GM21529 (cell line): Measurements from ENCODE around the gene TRIO.

Experiments used
- ATAC-seq: cut with Tn5 transposase; IDR thresholded peaks from one replicate; pipeline ENCODE4 v1.9.1; 2021; ENCODE audit not compliant: unreplicated experiment

Gene TRIO

DNA sequence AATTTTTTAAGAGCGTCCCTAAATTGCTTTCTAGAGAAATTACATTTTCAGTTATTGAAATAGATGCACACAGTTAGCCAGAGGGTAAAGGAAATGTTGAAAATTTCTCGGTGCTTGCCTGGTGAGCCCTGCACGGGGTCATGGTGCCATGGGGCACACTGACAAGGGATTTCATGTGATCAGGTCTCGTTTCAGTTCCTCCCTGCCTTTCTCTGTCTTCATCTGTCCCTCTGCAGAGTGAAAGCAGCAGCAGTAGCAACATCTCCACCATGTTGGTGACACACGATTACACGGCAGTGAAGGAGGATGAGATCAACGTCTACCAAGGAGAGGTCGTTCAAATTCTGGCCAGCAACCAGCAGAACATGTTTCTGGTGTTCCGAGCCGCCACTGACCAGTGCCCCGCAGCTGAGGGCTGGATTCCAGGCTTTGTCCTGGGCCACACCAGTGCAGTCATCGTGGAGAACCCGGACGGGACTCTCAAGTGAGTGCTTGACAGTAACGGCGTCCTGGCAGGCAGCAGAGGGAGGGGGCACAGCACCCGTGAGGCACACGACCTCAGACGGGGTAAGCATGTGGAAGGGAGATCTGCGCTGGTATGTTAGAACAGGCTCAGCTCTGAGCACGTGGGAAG is 349.3 kb downstream of the TRIO start:
- no peak for ATAC-seq

DNA sequence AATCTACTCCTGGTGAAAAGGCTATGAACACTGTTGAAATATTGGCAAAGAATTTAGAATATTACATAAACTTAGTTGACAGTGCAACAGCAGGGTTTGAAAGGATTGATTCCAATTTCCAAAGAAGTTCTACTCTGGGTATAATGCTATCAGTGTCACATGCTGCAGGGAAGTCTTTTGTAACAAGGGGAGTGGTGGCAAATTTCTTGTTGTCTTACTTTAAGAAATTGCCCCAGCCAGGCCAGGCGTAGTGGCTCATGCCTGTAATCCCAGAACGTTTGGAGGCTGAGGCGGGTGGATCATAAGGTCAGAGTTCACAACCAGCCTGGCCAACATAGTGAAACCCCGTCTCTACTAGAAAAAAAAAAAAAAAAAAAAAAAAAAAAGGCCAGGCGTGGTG is 352.2 kb downstream of the TRIO start:
- ATAC-seq = no peak

DNA sequence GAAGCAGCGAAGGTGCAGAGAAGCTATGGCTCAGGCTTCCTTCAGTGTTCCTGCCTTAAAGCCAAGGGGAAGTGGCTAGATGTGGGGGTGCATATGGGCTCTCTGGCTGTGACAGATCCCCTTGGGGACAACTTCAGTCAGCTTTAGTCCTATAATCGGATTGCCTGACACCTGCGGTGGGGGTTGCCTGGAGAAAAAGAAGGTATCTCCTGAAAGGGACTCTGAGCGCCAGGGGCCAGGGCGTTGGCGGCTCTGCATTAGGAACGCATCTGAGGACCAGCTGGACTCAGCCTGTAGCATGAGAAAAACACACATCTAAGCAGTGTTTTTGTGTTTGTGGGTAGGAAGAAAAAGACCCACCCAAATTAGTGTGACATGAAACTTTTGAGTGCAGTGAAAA is 354.2 kb downstream of the TRIO start:
- no peak for ATAC-seq

DNA sequence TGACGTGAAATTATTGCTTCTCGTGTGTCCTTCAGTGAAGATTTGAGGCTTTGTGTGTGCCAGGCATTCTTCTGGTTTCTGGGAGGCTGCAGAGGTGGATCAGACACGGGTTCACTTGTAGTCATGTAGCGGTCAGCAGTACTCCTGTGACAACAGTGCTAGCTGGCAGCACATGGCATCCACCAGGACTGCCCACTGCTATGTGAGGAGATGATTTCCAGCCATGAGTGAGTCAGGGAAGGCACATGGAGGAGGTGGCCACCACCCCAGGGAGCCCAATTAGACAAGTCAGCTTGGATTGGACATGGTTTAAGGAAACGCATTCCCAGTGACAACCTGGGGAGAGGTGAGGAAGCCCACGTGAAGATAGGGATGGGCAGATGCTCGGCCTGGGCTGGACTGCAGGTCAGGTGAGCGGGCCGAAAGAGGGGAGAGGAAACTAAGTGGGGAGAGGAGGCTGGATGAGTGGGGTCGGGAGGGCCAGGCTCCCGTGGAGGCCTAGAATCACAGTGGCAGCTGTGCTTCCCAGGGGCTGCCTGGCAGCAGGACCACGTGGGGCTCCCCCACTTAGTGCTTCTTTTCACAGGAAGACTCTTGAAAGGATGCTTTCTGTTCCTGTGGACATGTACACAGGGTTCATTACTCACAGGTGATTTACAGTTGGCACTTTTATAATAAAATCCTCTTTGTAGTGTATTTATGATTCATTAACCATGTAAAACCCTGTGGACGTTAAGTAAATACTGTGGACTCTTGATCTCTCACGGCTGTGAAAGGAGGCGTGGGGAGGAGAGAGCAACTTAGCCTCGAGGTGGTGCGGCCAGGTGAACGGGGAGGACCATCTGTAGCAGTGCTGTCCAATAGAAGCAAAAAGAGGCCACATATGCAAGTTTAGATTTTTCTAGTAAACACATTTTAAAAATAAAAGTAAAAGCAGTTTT is 358.5 kb downstream of the TRIO start:
- ATAC-seq = no peak

DNA sequence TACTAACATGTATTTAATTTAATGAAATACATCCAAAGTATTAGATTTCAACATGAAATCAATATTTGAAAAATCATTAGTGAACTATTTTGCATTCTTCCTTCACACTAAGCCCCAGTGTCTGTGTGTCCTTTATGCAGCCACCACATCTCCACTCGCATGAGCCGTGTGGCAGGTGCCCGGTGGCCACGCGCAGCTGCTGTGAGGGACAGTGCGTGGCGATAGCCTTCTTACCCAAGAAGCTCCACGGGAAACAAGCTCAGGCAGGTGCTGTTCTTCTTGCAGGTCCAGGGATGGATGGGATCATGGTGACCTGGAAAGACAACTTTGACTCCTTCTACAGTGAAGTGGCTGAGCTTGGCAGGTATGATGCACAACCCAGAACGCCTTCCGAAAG is 359.1 kb downstream of the TRIO start:
- no peak for ATAC-seq

DNA sequence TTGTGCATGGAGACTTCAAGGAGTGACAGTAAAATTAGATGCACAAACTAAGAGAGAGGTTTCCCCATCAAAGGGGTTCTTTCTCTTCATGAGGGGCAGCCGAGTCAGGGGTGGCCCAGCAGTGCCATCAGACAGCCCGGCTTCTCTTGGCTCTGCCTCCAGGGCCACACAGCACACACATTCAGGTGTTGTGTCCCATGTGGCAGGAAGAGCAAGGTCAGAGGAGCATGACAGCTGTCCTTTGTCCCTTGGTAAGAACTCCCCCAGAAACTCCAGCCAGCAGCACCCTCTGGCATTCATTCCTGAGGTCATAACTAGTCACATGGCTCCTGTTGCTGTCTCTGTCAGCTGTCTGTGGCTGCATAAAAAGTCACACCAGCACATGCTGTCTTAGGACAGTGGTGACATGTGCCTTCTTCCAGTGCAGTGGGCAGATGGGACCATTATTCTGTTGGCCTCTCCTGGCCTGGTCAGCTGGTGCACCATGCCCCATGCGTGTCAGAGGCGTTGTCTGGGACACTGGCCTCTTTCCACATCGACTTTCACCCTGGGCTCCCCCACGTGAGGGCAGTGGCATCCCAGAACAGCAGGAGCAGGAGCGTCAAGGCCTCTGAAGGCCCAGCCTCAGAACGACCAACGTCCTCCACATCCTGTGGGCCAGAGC is 360.0 kb downstream of the TRIO start:
- no peak for ATAC-seq

DNA sequence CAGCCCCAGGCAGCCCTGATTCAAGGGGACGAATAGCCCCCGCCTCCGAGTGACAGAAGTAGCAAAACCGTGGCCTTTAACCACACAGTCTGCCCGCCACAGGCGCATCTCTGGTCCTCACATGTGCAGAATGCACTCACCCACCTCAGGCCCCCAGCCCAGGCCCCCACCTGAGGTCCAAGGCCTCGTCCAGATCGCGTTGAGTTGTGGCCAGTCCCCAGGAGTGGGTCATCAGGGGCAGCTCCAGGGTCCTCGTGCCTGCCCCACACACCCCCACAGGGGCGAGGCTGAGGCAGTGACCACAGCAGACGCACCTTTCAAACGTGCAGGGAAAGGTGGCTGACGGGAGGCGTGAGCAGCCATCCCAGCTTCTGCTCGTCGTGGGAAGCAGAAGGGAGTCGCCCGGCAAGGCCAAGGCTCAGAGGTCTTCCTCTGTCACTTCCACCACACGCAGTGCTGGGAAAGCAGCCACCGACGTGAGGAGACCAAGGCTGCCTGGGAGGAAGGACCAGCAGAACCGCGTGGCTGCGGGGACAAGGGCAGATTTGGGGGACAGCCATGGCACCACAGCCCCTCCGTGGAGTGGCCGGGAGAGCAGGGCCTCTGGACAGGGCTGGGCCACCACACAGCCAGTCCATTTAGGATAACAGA is 360.7 kb downstream of the TRIO start:
- no peak for ATAC-seq

DNA sequence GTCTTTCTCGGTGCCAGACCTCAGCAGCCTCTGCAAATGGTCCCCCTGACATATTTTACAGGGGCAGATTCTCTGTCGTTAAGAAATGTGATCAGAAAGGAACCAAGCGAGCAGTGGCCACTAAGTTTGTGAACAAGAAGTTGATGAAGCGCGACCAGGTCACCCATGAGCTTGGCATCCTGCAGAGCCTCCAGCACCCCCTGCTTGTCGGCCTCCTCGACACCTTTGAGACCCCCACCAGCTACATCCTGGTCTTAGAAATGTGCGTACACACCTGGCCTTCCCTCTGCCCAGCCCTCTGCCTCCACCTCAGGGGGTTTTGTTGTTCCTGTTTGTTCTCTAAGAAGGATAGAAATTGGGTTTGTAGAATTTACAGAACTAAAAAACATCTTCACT is 361.2 kb downstream of the TRIO start:
- no peak for ATAC-seq

DNA sequence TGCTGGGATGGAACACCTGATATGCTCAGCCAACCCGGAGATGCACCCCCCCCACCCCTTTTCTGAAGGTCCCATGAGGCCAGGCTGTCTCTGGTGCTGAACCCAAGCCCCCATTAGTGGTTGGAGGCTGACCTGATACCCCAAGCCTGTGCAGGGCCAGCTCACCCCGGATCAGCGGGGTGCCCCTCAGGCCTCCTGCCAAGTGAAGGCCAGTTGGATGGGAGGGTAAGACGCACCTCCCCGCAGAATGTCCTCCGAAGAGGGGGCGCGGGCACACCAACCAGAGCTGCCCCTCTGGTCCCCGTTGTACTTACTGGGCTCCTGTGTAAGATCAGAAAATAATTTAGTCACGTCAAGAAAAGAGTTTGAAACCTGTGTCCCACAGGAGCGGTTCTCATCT is 361.7 kb downstream of the TRIO start:
- ATAC-seq = no peak

DNA sequence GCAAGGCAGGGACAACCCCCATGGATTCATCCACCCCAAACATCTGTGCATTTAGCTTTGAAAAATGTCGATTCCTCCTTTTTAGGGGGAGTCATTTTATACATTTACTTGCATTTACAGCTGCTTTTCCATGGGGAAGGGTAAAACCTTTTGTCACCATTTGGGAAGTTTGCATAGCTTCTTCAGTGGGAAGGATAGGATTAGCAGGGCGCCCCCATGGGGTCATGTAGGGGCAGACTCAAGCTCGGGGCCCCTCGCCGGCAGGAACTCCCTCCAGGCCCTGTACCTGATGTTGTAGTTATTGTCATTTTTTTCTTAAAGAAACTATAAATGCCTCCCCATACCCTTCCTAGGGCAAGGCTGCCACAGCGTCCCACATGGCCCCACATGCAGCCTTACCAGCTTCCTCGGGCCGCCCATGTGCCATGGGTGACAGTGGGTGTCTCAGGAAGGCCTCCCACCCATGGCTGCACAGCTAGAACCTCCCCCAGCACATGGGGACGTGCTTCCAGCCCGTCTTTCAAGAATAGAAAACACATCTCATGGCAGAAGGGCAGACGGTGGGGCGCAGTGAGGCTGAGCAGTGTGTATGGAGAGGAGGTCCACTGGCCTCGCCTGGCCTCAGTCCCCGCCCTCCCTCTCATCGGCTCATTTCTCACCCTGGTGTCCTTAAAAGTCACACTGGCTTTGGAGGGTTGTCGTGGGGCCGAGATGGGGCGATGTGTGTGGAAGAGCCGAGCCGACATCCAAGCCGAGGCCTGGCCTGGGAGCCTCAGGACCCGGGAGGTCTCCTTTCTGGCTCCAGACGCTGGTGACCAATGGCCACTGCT is 362.4 kb downstream of the TRIO start:
- no peak for ATAC-seq

DNA sequence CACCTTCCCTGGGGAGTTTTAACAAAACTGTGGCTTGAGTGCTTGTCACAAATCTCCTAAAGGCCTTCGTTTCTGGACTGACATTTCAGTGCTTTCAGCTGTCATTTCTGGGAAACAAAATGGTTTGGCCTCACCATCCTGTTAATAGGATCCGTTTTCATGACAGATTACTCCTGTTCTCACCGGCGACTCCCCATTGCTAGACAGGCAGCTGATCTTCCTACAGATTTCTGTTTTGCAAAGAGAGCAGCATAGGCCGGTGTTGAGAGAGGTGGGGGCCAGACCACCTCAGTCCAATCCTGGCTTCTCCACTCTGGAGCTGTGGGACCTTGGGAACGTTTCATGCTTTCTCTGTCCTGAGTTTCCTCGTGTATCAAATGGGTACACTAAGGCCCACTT is 363.0 kb downstream of the TRIO start:
- no peak for ATAC-seq

DNA sequence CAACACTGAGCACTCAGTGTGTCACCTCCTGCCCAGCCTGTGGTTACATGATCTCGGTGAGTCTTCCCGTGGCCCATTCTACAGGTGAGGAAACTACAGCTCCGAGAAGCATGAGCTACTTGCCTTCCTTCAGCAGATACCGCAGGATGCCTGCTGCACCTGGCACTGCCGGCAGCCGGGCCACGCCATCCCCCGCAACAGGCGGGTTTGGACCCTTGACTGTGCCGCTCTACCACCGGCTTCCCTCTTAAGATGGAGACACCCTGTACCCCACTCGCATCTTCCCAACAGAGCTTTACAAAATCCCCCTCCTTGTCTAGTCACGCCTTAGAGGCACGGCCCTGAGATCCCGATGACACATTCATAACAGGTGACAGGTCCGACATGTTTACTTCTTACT is 363.5 kb downstream of the TRIO start:
- no peak for ATAC-seq

DNA sequence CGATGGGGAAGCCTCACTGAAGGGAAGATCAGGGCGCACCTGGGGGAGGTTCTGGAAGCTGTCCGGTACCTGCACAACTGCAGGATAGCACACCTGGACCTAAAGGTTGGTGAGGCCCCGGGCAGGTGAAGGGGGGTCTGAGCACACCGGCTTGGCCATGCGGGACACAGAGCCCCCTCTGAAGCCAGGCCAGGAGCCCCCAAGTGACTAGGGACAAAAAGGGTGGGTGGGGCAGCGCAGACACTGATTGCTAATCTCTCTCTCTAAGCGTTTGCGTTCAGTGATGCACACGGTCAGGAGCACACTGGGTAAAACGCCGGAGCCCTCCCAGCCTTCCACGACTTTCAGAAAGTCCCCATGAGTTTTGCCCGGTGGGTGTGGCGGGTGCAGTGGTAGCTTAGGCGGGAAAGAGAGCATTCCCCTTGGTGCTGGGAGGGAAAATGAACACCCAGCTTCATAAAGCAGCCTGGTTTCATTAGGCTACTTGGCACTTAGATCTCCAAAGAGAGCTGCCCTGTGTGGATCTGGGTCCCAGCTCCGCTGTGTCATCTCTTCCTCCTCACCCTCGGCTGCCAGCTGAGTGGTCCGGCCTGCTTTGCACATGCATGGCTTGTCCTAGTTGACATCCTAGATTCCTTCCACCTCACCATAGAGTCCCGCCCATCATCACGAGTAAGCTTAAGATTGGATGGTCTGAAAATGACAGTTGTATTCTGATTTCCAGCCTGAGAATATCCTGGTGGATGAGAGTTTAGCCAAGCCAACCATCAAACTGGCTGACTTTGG is 364.2 kb downstream of the TRIO start:
- ATAC-seq = no peak

DNA sequence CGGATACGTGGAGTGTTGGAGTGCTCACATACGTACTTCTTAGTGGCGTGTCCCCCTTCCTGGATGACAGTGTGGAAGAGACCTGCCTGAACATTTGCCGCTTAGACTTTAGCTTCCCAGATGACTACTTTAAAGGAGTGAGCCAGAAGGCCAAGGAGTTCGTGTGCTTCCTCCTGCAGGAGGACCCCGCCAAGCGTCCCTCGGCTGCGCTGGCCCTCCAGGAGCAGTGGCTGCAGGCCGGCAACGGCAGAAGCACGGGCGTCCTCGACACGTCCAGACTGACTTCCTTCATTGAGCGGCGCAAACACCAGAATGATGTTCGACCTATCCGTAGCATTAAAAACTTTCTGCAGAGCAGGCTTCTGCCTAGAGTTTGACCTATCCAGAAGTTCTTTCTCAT is 364.9 kb downstream of the TRIO start:
- ATAC-seq = no peak

DNA sequence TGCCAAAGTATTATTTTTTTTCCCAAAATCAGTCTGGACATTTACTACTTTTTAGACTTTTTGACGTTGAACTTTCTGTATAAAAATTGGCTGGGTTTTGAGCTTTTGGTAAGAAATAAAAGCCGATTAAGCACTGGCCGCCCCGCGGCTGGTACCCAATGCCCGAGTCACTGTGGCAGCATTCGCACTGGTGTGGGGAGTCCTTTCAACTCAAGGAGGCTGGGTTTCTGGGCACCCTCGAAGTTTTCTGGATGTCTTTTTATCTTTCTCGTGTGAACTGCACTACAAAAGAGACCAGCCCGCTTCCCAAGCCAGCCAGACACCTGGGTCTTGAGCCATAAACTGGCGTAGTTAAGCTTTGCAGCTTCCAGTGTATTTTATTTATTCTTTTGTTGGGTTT is 366.4 kb downstream of the TRIO start:
- no peak for ATAC-seq

DNA sequence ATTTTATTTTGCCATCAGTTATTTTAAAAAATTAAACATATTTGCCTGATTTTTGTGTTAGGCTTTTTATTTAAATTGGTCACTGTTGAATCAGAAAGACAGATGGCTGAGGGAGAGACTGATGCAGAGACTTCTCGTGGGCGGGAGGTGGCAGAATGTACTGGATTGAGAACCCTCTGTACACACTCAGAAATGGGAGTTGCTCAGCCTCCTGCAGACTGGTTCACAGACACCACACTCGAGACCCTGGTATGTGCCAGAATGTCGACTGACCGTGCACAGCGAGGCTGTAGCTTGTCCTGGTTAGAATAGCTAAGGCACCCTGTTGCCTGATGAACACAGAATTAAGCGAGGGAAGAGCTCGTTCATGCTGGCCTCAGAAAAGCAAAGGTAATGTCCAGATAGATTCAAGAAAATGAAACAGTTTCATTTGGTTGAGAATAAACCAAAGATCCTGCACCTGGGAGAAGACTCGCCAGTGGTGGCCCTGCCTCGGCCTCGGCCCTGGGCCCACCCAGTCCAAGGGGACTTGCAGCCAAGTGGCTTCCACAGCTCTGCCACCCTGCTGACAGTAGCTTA is 367.1 kb downstream of the TRIO start:
- no peak for ATAC-seq

DNA sequence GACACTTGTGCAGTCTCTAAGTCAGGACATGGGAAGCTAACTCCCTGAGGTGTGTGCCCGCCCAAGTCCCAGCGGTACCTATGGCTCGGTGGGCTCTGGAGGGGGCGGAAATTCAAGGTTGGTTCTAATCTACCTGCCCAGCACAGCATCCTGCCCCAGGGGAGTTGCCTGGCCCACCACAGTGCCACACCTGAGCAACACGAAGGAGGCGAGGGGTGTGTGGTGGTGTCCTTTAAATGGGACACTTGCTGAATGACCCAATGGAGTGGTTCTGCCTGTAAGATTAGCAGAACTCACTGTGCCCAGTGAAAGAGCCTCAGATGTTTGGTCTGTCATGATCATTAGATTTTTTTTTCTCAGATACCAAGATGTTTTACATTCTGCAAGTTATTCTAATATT is 367.7 kb downstream of the TRIO start:
- ATAC-seq = no peak

DNA sequence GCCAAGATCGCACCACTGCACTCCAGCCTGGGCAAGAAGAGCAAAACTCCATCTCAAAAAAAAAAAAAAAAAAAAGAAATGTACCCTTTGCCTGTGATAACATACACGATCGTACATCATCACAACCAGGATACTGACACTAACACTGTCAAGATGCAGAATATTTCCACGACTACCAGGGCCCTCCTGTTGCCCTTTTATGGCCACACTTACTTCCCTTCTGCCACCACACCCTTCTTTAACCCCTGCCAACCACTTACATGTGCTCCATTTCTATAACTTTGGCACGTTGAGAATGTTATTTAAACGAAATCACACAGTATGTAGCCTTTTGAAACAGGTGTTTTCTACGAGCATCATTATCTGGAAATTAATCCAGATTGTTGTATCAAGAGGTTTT is 369.4 kb downstream of the TRIO start:
- no peak for ATAC-seq

DNA sequence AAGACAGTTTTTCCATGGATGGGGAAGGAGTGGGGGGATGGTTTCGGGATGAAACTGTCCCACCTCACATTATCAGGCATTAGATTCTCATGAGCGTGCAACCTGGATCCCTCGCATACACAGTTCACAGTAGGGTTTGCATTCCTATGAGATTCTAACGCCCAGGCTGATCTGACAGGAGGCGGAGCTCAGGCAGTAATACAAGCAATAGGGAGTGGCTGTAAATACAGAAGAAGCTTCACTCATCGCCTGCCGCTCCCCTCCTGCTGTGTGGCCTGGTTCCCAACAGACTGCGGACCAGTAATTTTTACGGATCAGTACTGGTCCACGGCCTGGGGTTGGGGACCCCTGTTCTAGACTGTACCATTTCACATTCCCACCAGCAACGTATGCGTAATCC is 370.1 kb downstream of the TRIO start:
- ATAC-seq = no peak

DNA sequence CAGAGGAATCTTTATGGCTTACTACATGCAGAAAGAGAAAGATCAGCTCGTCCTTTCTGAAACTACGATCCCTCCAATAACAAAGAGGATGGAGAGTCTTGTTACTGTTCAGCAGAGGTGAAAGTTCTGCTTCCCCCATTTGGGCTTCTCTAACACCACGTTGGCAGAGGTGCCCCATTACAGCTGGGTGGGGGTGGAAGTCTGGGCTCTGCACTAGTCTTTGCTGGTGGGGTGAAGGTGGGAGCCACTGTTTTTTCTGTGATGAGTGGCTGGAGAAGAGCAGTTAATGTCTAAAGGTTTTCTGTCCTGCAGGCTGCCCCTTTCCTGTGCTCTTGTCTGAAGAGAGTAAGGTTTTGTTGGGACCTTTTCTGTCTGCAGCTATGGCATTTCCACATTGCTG is 373.8 kb downstream of the TRIO start:
- no peak for ATAC-seq
